ENCODE measurements around the gene TCF3. TPM values are rescaled to one million over a fixed set of nuclear protein-coding genes. Genes with fewer than 3 reads are reported as not detected.

The TCF3 gene
- total and polyA plus RNA-seq, 2 of the 8 experiments (the other 6 are each of a cell fraction or from before 2014, with no cell fraction given) = 241 to 348 TPM

DNA sequence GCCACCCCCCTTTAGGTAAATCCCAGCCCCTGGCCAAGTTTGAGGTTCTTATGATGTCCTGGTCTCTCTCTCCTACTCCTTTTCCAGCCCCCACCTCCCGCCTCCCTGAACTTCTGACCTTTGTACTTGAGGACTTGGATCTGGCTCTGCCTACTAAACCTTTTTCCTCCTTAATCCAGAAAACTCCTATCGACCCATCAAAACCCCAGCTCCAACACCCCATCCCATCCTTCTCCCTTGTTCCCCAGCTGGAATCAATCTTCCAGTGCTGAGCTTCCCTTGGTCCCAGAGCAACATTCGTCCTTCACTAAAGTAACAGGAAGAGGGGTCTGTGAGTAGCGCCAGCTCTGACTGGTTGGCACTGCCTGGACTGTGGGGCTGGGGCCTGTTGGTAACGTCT, 29.9 kb downstream of the TCF3 start:
- no peak overlapping the region for H2BK120ac ChIP-seq (replicated peaks; ENCODE audit: low read depth, low read length)
- no peaks in the 10 kb centered on the region for H3K27me3 ChIP-seq (replicated peaks in 1 of 4; ENCODE audit: control insufficient read depth in 3 of 4, extremely low read depth in 1 of 4, insufficient read depth in 3 of 4, low read length in 3 of 4)
- H3K56ac ChIP-seq (replicated peaks; ENCODE audit: insufficient read length, low read depth, low read length) = no peak overlapping the region
- no peak overlapping the region for H4K91ac ChIP-seq (replicated peaks; ENCODE audit: insufficient read length, low read length)
- H3K9me3 ChIP-seq (ENCODE audit: insufficient read depth in 2 of 2, low read depth in 1 of 2, low read length in 1 of 2) = no peaks in the 10 kb centered on the region
- H2BK12ac ChIP-seq (ENCODE audit: low read depth, low read length) = 0 out of 2 replicates have a peak overlapping the region, but pooled peaks have one; percentile 39
- no peak overlapping the region for H2AFZ ChIP-seq (ENCODE audit: low read length)
- CTCF ChIA-PET (ENCODE audit: partially characterized antibody) = interaction anchor here (0.6 to 1.3 kb wide), 5 partner anchors 17 to 746 kb away, joined by 3 to 4 read pairs (median 4); no protein-coding TSS in a partner anchor
- H3K14ac ChIP-seq (ENCODE audit: insufficient read length) = no peak overlapping the region
- no peak overlapping the region for H4K5ac ChIP-seq (ENCODE audit: insufficient read length, low read depth, low read length)
- 87% methylated on average over 5 of the region's 5 CpGs; no CpG with 5 or more reads in 1 of the 2 experiments for WGBS, 2 experiments (ENCODE audit: extremely low coverage in 1 of 2, insufficient coverage in 1 of 2, insufficient read length in 1 of 2, insufficient replicate concordance in 2 of 2, low coverage in 1 of 2, low lambda C conversion rate in 2 of 2, missing lambda C conversion rate in 1 of 2)
- FAIRE-seq = no peak
- peaks cover 22 to 29% of the 10 kb centered on the region in 2 experiments for H4K20me1 ChIP-seq (replicated peaks in 1 of 2; ENCODE audit: control insufficient read depth in 1 of 2, insufficient read depth in 2 of 2, low read length in 2 of 2)
- H3K23ac ChIP-seq (ENCODE audit: insufficient read length) = no peak overlapping the region
- TF ChIP-seq RNF2 (IDR thresholded peaks at IDR 0.05; ENCODE audit: borderline replicate concordance, low read depth, low read length, missing control alignments, poor library complexity, severe bottlenecking) (no peak), GABPA (IDR thresholded peaks at IDR 0.05; ENCODE audit: borderline replicate concordance, insufficient read depth, low read length) (no peak), SP2 (IDR thresholded peaks at IDR 0.05; ENCODE audit: low read length) (no peak), JUND (IDR thresholded peaks at IDR 0.05; ENCODE audit: low read length) (no peak)
- no peak overlapping the region for H3K4me2 ChIP-seq (ENCODE audit: insufficient read depth in 1 of 2, low read depth in 2 of 2, low read length in 2 of 2)
- peak overlapping the region; percentile 30; the same call in 1 of the 2 replicates for H2BK5ac ChIP-seq (ENCODE audit: low read depth, low read length)
- H3K9ac ChIP-seq (replicated peaks in 1 of 4; ENCODE audit: extremely low read depth in 1 of 4, low read depth in 3 of 4, low read length in 3 of 4) = peak overlapping the region in 1 of 4 experiments; percentile 35; a peak in 2 of 7 replicates
- no peak overlapping the region for H2BK20ac ChIP-seq (ENCODE audit: low read length)
- H3K27ac ChIP-seq (ENCODE audit: low read depth, low read length) = no peak overlapping the region
- H3K4me3 ChIP-seq (ENCODE audit: extremely low read depth in 1 of 4, insufficient read depth in 2 of 4, low read depth in 3 of 4, low read length in 4 of 4) = no peak overlapping the region
- peaks cover 0 to 2% of the 10 kb centered on the region in 2 experiments; a peak in 1 of 4 replicates for H3K79me2 ChIP-seq (ENCODE audit: control insufficient read depth in 1 of 2, insufficient read depth in 2 of 2, low read length in 2 of 2)
- peak overlapping the region; percentile 86; the same call in 1 of the 2 replicates for H4K8ac ChIP-seq (ENCODE audit: extremely low read depth, insufficient read depth, low read length)
- POLR2A ChIA-PET (ENCODE audit: partially characterized antibody) = interaction anchor here (1.2 to 2.5 kb wide), 5 partner anchors 12 to 29 kb away, joined by 3 to 8 read pairs (median 5); no protein-coding TSS in a partner anchor
- peaks cover 0 to 8% (median 4%) of the 10 kb centered on the region in 4 experiments; a peak in 3 of 7 replicates for H3K4me1 ChIP-seq (replicated peaks in 1 of 4; ENCODE audit: control insufficient read depth in 3 of 4, insufficient read depth in 4 of 4, low read length in 3 of 4)
- H2BK15ac ChIP-seq (ENCODE audit: low read length) = no peak overlapping the region
- DNase-seq (ENCODE audit: low read depth in 1 of 2, low spot score in 2 of 2) = no peak
- H3K79me1 ChIP-seq (ENCODE audit: low read depth, low read length) = peaks cover 5% of the 10 kb centered on the region; the same call in 1 of the 2 replicates
- no peak overlapping the region for H2AK5ac ChIP-seq (ENCODE audit: low read depth, low read length)
- H3K36me3 ChIP-seq (ENCODE audit: control insufficient read depth in 2 of 4, insufficient read depth in 4 of 4, low read length in 3 of 4) = peaks cover 9 to 67% (median 45%) of the 10 kb centered on the region in 4 experiments
- H3K18ac ChIP-seq (ENCODE audit: extremely low read depth, low read length) = no peak overlapping the region
- H3K4ac ChIP-seq (replicated peaks; ENCODE audit: insufficient read length, low read depth, low read length) = no peak overlapping the region
- H3K23me2 ChIP-seq (ENCODE audit: low read depth, low read length) = no peaks in the 10 kb centered on the region

Measured in H1 (cell line).